Measurements from ENCODE around the gene SNTB2.

DNA sequence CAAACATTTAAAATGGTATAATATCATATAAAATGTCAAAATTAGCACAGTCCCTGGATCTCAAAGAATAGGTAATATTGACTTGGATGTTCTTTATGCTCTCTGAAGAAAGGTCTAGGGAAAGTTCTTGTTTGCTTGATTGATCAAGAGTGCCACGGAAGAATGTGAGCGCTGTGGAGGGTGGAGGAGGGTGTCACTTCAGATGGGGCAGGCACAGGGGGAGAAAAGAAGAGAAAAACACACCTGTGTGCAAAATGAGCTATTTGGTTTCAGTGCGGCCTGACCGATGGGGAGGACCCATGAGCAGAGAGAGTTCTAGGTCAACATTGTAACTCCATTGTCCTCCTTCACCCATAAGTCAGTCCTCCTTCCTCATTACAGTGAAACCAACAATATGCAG is 115.3 kb downstream of the SNTB2 start:
- TF ChIP-seq POLR2A (IDR thresholded peaks at IDR 0.05) (no peak), CTCF (IDR thresholded peaks at IDR 0.05) (no peak), EP300 (IDR thresholded peaks at IDR 0.05) (no peak)
